ENCODE measurements around the gene OXA1L. TPM values are rescaled to one million over a fixed set of nuclear protein-coding genes. Genes with fewer than 3 reads are reported as not detected.
"Not testable (repeated sequence)": the region's sequence is repeated elsewhere in the genome, so short reads cannot be mapped to it uniquely, and the experiment has no call there.

OXA1L gene
- polyA plus RNA-seq, 3 donors = 130 to 148 (median 140) TPM

GRCh38 chr14:22757972-22758650, 8.4 kb upstream of the OXA1L start:
- not testable (repeated sequence) for DNase-seq

DNA sequence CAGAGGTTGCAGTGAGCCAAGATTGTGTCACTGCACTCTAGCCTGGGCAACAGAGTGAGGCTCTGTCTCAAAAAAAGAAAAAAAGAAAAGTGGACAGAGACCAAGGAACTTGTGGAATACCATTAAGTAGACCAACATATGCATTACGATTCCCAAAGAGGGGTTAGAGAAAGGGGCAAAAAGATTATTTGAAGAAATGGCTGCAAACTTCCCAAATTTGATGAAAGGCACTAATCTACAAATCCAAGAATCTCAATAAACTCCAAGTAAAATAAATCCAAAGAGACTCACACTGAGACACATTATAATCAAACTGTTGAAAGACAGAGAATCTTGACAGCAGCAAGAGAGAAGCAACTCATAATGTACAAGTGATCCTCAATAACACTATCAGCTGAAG, 4.8 kb upstream of the OXA1L start:
- DNase-seq = no peak

- DNase-seq = no peak
These were observed 2.1 kb upstream of the OXA1L start for GRCh38 chr14:22764382-22764781.

- DNase-seq = no peak
These were observed 768 bp downstream of the OXA1L start for GRCh38 chr14:22767323-22767589.

DNA sequence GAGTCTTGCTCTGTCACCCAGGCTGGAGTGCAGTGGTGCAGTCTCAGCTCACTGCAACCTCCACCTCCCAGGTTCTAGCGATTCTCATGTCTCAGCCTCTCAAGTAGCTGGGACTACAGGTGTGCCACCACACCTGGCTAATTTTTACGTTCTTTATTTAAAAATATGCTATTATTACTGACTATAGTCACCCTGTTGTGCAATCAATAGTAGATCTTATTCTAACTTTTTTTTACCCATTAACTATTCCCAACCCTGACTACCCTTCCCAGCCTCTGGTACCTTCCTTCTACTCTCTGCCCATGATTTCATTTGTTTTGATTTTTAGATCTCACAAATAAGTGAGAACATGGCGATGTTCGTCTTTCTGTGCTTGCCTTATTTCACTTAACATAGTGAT, 2.5 kb downstream of the OXA1L start:
- DNase-seq = no peak

DNA sequence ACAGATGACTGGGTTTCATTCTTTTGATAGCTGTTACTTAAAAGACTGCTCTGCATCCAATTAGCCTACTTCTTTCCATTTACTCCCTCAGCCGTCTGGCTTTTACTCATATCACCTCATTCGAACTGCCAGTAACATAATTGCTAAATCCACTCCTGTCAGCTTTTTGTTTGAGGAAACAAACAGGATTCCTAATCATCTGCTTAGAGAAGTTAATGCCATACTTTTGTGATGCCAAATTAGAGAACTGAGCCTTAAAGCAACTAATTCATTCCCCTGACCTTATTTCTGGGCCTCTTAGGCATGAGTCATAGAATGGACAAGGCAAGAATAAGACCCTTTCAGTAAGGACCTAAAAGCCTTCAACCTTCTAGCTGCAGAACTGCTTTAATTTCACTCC, 2.9 kb downstream of the OXA1L start:
- no peak for DNase-seq

DNA sequence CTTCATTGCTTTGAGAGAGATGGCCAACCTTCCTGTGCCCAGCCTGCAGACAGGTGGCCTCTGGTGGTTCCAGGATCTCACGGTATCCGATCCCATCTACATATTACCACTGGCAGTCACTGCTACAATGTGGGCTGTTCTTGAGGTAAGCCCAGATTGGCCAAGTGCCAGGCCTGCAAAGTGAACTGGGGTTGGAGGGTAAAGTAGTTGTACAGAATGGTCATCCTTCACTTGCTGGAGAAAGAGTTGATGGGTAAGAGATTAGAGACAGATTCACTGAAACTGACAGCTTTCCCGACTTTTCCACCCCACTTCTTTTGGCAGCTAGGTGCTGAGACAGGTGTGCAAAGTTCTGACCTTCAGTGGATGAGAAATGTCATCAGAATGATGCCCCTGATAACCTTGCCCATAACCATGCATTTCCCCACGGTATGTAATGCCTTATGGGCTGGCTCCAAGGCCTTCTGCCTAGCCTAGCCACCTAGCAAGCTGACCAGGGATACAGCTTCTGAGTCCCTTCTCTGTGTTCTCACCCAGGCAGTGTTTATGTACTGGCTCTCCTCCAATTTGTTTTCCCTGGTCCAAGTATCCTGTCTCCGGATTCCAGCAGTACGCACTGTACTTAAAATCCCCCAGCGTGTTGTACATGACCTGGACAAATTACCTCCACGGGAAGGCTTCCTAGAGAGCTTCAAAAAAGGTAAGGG, 4.1 kb downstream of the OXA1L start:
- no peak for DNase-seq

GRCh38 chr14:22772725-22773124, 6.2 kb downstream of the OXA1L start:
- no peak for DNase-seq

GRCh38 chr14:22773162-22774010, 6.9 kb downstream of the OXA1L start:
- no peak for DNase-seq

- DNase-seq = no peak
These were observed 7.7 kb downstream of the OXA1L start for GRCh38 chr14:22774011-22774706.

GRCh38 chr14:22776215-22776614, 9.7 kb downstream of the OXA1L start:
- DNase-seq = no peak

GRCh38 chr14:22776849-22777248, 10.4 kb downstream of the OXA1L start:
- DNase-seq = not testable (repeated sequence)

DNA sequence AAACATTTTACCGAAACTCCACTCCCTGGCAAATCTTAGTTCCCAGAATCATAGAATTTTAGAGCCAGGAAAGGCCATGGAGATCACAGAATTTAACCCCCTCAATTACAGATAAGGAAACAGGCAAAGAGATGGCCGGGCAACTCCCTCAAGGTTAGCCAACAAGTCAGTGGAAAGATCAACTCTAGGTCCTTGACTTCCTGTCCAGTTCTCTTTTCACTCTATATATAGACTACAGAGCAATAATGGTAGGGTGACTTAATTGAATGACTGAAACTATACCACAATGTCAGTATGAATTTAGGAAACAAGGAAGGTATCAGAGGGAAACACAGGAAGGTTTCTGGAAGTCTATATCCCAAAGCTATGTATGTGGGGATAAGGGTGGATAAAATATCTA, 11.6 kb downstream of the OXA1L start:
- DNase-seq = no peak

GRCh38 chr14:22780105-22780679, 13.7 kb downstream of the OXA1L start:
- no peak for DNase-seq

- DNase-seq = no peak
These were observed 14.4 kb downstream of the OXA1L start for GRCh38 chr14:22780941-22781300.

- DNase-seq = no peak
These were observed 15.0 kb downstream of the OXA1L start for GRCh38 chr14:22781301-22781991.

- no peak for DNase-seq
These were observed 20.2 kb downstream of the OXA1L start for GRCh38 chr14:22786685-22787084.

DNA sequence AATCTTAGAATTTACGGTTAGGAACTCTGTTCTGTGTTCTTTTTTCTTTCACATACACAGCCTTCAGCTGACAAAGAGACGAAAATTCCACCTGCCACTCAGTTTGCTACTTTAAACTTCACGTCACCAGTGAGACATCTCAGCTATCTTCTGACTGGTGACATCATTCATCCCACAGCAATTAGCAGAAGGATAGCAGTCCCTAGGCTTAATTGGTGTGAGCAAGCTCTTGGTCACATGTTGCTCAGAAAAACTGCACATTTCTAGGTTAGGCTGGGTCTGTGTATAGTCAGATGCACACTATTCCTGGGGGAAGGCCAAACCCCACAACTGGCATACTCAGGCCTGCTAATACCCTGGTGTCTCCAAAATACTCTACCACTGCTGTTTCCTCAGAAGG, 24.8 kb downstream of the OXA1L start:
- DNase-seq = no peak

DNA sequence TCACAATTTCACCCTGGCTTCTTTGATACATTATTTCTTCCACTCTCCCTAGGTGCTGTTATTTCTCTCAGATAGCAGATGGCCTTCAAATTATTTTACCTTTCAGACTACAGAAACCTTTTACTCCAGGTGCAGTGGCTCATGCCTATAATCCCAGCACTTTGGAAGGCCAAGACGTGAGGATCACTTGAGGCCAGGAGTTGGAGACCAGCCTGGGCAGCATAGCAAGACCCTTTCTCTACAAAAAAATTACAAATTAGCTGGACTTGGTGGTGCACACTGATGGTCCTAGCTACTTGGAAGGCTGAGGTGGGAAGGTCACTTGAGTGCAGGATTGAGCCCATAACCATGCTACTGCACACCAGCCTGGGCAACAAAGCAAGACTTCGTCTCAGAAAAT, 25.7 kb downstream of the OXA1L start:
- no peak for DNase-seq

DNA sequence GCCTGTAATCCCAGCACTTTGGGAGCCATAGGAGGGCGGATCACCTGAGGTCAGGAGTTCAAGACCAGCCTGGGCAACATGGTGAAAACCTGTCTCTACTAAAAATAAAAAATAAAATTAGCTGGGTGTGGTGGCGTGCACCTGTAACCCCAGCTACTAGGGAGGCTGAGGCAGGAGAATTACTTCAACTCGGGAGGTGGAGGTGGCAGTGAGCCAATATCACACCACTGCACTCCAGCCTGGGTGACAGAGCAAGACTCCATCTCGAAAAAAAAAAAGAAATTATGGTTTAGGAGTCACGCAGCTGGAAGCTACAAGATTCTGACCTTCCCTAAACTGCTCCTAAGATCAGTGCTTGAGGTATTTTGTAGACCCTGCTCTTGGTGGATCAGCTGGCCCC, 27.1 kb downstream of the OXA1L start:
- DNase-seq = not testable (repeated sequence)

- no peak for DNase-seq
These were observed 27.5 kb downstream of the OXA1L start for GRCh38 chr14:22793976-22794375.

GRCh38 chr14:22794551-22794951, 28.1 kb downstream of the OXA1L start:
- no peak for DNase-seq
